ENCODE measurements around the gene JMJD4. TPM values are rescaled to one million over a fixed set of nuclear protein-coding genes. Genes with fewer than 3 reads are reported as not detected.

The JMJD4 gene
- total and polyA plus RNA-seq, 9 of the 15 experiments (the other 6 are each of a cell fraction or from before 2014, with no cell fraction given), result 1.4 to 42.6 (median 29.2) TPM

DNA sequence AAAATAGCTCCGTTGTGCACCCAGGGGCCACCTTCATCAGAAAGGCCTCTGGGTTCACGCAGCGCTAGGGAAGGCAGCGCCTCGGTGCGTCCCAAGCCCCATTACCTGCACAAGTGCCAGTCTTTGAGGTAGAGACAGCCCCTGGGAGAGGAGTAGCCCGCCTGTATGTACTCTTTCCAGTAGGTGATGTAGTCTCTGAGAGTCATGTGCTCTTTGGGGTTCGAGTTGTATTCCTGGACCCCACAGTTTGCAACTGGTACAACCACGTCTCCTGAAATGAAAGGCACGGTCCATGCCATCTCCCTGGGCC lies 601 bp downstream of the JMJD4 start:
- Histone ChIP-seq H3K79me2 (ENCODE audit: control insufficient read depth, insufficient read depth, low read length) (peaks cover 63% of the 10 kb centered on the region), H3K4me3 (peak overlapping the region; percentile 100), H3K9me1 (ENCODE audit: control insufficient read depth, insufficient read depth, low read length) (no peaks in the 10 kb centered on the region), H3K4me2 (ENCODE audit: insufficient read depth, low read length) (peak overlapping the region; percentile 100), H3K9me3 (replicated peaks; ENCODE audit: control insufficient read depth, insufficient read depth, low read depth, low read length) (no peaks in the 10 kb centered on the region), H4K20me1 (replicated peaks; ENCODE audit: control insufficient read depth, insufficient read depth, low read length) (peaks cover 17% of the 10 kb centered on the region), H3K4me1 (replicated peaks in 1 of 2; ENCODE audit: control insufficient read depth in 2 of 2, insufficient read depth in 2 of 2, low read length in 2 of 2) (peaks cover 4 to 64% of the 10 kb centered on the region in 2 experiments; a peak in 4 of 5 replicates), H3K9ac (ENCODE audit: insufficient read depth in 1 of 2, low read depth in 2 of 2, low read length in 2 of 2) (peak overlapping the region; percentile 88 to 91), H3K27ac (ENCODE audit: extremely low read depth, low read depth, low read length) (peak overlapping the region; percentile 81), H3K36me3 (ENCODE audit: control insufficient read depth, insufficient read depth, low read length) (peaks cover 35% of the 10 kb centered on the region; the same call in 2 of the 3 replicates), H3K27me3 (ENCODE audit: control insufficient read depth in 2 of 2, insufficient read depth in 2 of 2, low read length in 2 of 2) (no peaks in the 10 kb centered on the region), H2AFZ (ENCODE audit: low read depth, low read length) (peak overlapping the region; percentile 97)
- WGBS (ENCODE audit: insufficient coverage, low coverage, missing lambda C conversion rate), result 2% methylated on average over 10 of the region's 10 CpGs
- ATAC-seq, result peak; percentile 7
- in situ Hi-C loops (cut with MboI) (no loop called here), intact Hi-C loops (cut with micrococcal nuclease) (no loop called here)
- peak in 1 of 4 experiments; percentile 30 for DNase-seq (ENCODE audit: extremely low read depth in 1 of 4, low spot score in 3 of 4)
- no TSS peak for BruUV-seq (replicated peaks)
- POLR2A ChIA-PET, result interaction anchor here (0.6 to 1.0 kb wide), 4 partner anchors 9 to 348 kb away, joined by 3 read pairs; no protein-coding TSS in a partner anchor
- 0 out of 2 replicates have a peak, but pooled peaks have one; percentile 1 for TF ChIP-seq USF2 (CRISPR knock-in tag; IDR thresholded peaks at IDR 0.05)
- TF ChIP-seq, protein P1, sequence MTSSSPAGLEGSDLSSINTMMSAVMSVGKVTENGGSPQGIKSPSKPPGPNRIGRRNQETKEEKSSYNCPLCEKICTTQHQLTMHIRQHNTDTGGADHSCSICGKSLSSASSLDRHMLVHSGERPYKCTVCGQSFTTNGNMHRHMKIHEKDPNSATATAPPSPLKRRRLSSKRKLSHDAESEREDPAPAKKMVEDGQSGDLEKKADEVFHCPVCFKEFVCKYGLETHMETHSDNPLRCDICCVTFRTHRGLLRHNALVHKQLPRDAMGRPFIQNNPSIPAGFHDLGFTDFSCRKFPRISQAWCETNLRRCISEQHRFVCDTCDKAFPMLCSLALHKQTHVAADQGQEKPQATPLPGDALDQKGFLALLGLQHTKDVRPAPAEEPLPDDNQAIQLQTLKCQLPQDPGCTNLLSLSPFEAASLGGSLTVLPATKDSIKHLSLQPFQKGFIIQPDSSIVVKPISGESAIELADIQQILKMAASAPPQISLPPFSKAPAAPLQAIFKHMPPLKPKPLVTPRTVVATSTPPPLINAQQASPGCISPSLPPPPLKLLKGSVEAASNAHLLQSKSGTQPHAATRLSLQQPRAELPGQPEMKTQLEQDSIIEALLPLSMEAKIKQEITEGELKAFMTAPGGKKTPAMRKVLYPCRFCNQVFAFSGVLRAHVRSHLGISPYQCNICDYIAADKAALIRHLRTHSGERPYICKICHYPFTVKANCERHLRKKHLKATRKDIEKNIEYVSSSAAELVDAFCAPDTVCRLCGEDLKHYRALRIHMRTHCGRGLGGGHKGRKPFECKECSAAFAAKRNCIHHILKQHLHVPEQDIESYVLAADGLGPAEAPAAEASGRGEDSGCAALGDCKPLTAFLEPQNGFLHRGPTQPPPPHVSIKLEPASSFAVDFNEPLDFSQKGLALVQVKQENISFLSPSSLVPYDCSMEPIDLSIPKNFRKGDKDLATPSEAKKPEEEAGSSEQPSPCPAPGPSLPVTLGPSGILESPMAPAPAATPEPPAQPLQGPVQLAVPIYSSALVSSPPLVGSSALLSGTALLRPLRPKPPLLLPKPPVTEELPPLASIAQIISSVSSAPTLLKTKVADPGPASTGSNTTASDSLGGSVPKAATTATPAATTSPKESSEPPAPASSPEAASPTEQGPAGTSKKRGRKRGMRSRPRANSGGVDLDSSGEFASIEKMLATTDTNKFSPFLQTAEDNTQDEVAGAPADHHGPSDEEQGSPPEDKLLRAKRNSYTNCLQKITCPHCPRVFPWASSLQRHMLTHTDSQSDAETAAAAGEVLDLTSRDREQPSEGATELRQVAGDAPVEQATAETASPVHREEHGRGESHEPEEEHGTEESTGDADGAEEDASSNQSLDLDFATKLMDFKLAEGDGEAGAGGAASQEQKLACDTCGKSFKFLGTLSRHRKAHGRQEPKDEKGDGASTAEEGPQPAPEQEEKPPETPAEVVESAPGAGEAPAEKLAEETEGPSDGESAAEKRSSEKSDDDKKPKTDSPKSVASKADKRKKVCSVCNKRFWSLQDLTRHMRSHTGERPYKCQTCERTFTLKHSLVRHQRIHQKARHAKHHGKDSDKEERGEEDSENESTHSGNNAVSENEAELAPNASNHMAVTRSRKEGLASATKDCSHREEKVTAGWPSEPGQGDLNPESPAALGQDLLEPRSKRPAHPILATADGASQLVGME (CRISPR knock-in tag; IDR thresholded peaks at IDR 0.05), result no peak
- TF ChIP-seq MXI1 (IDR thresholded peaks at IDR 0.05; ENCODE audit: low read depth, low read length), result 0 out of 2 replicates have a peak, but pooled peaks have one; percentile 28
- TF ChIP-seq SIX5 (IDR thresholded peaks at IDR 0.05; ENCODE audit: borderline replicate concordance in 1 of 2, insufficient read depth in 1 of 2, low read depth in 1 of 2, low read length in 2 of 2), result no peak
- CTCF ChIA-PET (ENCODE audit: low intra/inter-chr PET ratio), result no interaction called here
- FAIRE-seq, result peak; percentile 40
